Panc1 (cell line): Measurements from ENCODE around the gene TYW1B. TPM values are rescaled to one million over a fixed set of nuclear protein-coding genes. Genes with fewer than 3 reads are reported as not detected.

Source experiments
- ATAC-seq: fragments of 200-7000 bp; cut with Tn5 transposase; 2 replicates; pipeline ENCODE4 v1.9.1; 2020; ENCODE audit warnings: mild to moderate bottlenecking, moderate library complexity
- BruUV-seq: library from RNA; stranded (reverse); fragments of 400-500 nt; replicated peaks from 2 replicates; lab custom pipeline; 2021; lab: Mats Ljungman, UMichigan
- CTCF ChIA-PET: fragments of 300-600 bp; sonication (Branson Sonifier 250); formaldehyde crosslinking; loops from one replicate; lab custom pipeline; 2022; ENCODE audit warnings: antibody characterized with exemption; lab: Charles Lee
- POLR2A ChIA-PET: fragments of 300-600 bp; sonication (Branson Sonifier 250); formaldehyde crosslinking; loops from one replicate; lab custom pipeline; 2022; ENCODE audit warnings: antibody characterized with exemption; lab: Charles Lee
- DNase-seq: peaks from one replicate; pipeline ENCODE4 v3.0.0-alpha.2; 2010; ENCODE audit warnings: low read depth, low spot score
- H3K27ac ChIP-seq: 2 replicates; pipeline ENCODE4 v1.5.1; 2011; ENCODE audit warnings: mild to moderate bottlenecking, low read length, inconsistent platforms
- H3K27me3 ChIP-seq: fragments of 200-500 bp; sonication (Bioruptor generic); 2 replicates; pipeline ENCODE4 v1.6.0; 2014; ENCODE audit warnings: low read length, inconsistent platforms; ENCODE audit not compliant: control insufficient read depth, insufficient read depth
- H3K36me3 ChIP-seq: fragments of 200-500 bp; sonication (Bioruptor generic); 2 replicates; pipeline ENCODE4 v1.5.1; 2014; ENCODE audit warnings: inconsistent platforms, mild to moderate bottlenecking, low read length, moderate library complexity; ENCODE audit not compliant: control insufficient read depth, insufficient read depth
- H3K4me1 ChIP-seq: 2 replicates; pipeline ENCODE4 v1.5.1; 2011; ENCODE audit warnings: inconsistent platforms, mild to moderate bottlenecking, low read length, moderate library complexity; ENCODE audit not compliant: control insufficient read depth, insufficient read depth
- H3K4me3 ChIP-seq, 2 experiments: 2 replicates each; pipeline ENCODE4 v1.5.1; 2011 to 2012; ENCODE audit warnings: low read depth in 2 of 2, low read length in 2 of 2, mild to moderate bottlenecking in 2 of 2, inconsistent platforms in 1 of 2, moderate library complexity in 1 of 2
- H3K9me3 ChIP-seq: fragments of 200-500 bp; sonication (Bioruptor generic); 2 replicates; pipeline ENCODE4 v1.5.1; 2014; ENCODE audit warnings: low read depth, mild to moderate bottlenecking, inconsistent platforms, low read length, moderate library complexity; ENCODE audit not compliant: control insufficient read depth, insufficient read depth
- POLR2AphosphoS5 ChIP-seq: IDR thresholded peaks from 2 replicates; pipeline ENCODE4 v1.6.1; 2012; ENCODE audit warnings: mild to moderate bottlenecking, low read depth, low read length, moderate library complexity
- REST ChIP-seq, 2 experiments: IDR thresholded peaks; 2 replicates each; pipeline ENCODE4 v1.6.1; 2011 to 2012; ENCODE audit warnings: low read depth in 2 of 2, control low read depth in 1 of 2, low read length in 1 of 2, mild to moderate bottlenecking in 1 of 2, moderate library complexity in 1 of 2; ENCODE audit not compliant: insufficient read depth in 1 of 2
- SIN3A ChIP-seq: IDR thresholded peaks from 2 replicates; pipeline ENCODE4 v1.6.1; 2012; ENCODE audit warnings: low read depth, mild to moderate bottlenecking, low read length, moderate library complexity, borderline replicate concordance; ENCODE audit not compliant: insufficient read depth
- TCF7L2 ChIP-seq: IDR thresholded peaks from 2 replicates; pipeline ENCODE4 v1.6.1; 2011; ENCODE audit warnings: mild to moderate bottlenecking, low read depth, low read length, inconsistent platforms
- in situ Hi-C: cut with HindIII; loops from 2 replicates; pipeline ENCODE4 v1.10.0; 2016; ENCODE audit warnings: low sequenced_read_pairs, low pct_unique_long_range_greater_than_20kb
- intact Hi-C: fragments of 100-400 bp; cut with micrococcal nuclease; formaldehyde crosslinking; loops from one replicate; pipeline ENCODE4 v1.10.0; 2022; ENCODE audit not compliant: unreplicated experiment
- total RNA-seq: library from RNA; stranded (reverse); gene quantifications from one replicate; pipeline ENCODE4 v1.2.1, GENCODE V29; 2021; ENCODE audit not compliant: unreplicated experiment
- TF ChIP-seq, protein P1 (sequence below): fragments of 450-650 bp; IDR thresholded peaks from 2 replicates; pipeline ENCODE4 v1.5.1; 2017; ENCODE audit warnings: mild to moderate bottlenecking

The TYW1B gene
- total RNA-seq, 1 experiment from 2014 or later, result 2.3 TPM

GRCh38 chr7:72540923-72541322, 287.1 kb downstream of the TYW1B start:
- H3K4me3 ChIP-seq, result no peak overlapping the region
- intact Hi-C loops (no loop called here), in situ Hi-C loops (no loop called here)
- H3K36me3 ChIP-seq, result no peaks in the 10 kb centered on the region
- H3K4me1 ChIP-seq, result no peaks in the 10 kb centered on the region
- no peak overlapping the region for H3K27ac ChIP-seq
- no TSS peak for BruUV-seq
- no peak for ATAC-seq
- TF ChIP-seq, protein P1, sequence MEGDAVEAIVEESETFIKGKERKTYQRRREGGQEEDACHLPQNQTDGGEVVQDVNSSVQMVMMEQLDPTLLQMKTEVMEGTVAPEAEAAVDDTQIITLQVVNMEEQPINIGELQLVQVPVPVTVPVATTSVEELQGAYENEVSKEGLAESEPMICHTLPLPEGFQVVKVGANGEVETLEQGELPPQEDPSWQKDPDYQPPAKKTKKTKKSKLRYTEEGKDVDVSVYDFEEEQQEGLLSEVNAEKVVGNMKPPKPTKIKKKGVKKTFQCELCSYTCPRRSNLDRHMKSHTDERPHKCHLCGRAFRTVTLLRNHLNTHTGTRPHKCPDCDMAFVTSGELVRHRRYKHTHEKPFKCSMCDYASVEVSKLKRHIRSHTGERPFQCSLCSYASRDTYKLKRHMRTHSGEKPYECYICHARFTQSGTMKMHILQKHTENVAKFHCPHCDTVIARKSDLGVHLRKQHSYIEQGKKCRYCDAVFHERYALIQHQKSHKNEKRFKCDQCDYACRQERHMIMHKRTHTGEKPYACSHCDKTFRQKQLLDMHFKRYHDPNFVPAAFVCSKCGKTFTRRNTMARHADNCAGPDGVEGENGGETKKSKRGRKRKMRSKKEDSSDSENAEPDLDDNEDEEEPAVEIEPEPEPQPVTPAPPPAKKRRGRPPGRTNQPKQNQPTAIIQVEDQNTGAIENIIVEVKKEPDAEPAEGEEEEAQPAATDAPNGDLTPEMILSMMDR, result no peak
- no peak for TF ChIP-seq REST (IDR thresholded peaks at IDR 0.05; ENCODE audit: insufficient read depth in 1 of 2, low read depth in 2 of 2, low read length in 1 of 2)
- no peak for TF ChIP-seq SIN3A
- TF ChIP-seq TCF7L2, result no peak
- no peak for TF ChIP-seq POLR2AphosphoS5
- H3K27me3 ChIP-seq, result no peaks in the 10 kb centered on the region
- ChIA-PET CTCF (no interaction called here), POLR2A (no interaction called here)
- H3K9me3 ChIP-seq, result no peaks in the 10 kb centered on the region
- DNase-seq, result no peak

GRCh38 chr7:72540106-72540611, 287.8 kb downstream of the TYW1B start:
- TF ChIP-seq, protein P1, result no peak
- TF ChIP-seq TCF7L2 (no peak), SIN3A (no peak), POLR2AphosphoS5 (no peak), REST (IDR thresholded peaks at IDR 0.05; ENCODE audit: insufficient read depth in 1 of 2, low read depth in 2 of 2, low read length in 1 of 2) (no peak)
- ATAC-seq, result no peak
- BruUV-seq, result no TSS peak

More at GRCh38 chr7:72540106-72540611, 287.8 kb downstream of the TYW1B start:
- intact Hi-C loops, result no loop called here
- DNase-seq, result no peak
- no peak overlapping the region for H3K27ac ChIP-seq
- no peaks in the 10 kb centered on the region for H3K4me1 ChIP-seq
- POLR2A ChIA-PET, result no interaction called here
- CTCF ChIA-PET, result no interaction called here
- H3K4me3 ChIP-seq, result no peak overlapping the region
- no peaks in the 10 kb centered on the region for H3K36me3 ChIP-seq
- in situ Hi-C loops, result no loop called here
- no peaks in the 10 kb centered on the region for H3K27me3 ChIP-seq
- H3K9me3 ChIP-seq, result no peaks in the 10 kb centered on the region
